ENCODE measurements around the gene APMAP.

DNA sequence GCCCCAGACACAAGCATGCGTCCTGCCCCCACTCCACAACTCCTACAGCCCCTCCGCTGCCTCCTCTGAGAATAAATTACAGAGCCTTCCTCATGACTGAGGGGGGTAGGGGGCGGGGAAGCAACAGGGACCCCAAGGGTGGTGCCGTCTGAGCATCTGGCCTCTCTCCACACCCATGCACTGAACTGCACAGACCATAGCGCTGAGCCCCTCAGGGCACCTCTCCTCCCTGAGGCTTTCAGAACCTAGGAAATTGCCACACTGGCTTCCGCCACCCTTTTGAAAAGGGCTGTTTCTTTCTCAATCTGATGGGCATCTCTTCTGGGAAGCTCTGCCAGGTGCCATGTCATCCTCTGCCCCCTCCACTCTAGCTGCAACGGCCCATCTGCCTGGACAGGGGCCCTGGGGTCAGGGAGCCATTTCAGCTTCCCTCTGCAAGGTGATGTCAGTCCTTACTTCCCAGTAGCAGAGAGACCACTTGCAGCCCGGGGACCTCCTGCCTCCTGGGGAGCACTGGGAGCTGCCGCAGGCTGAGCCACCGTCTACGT lies 40.9 kb downstream of the APMAP start:
- TF ChIP-seq POLR2A (IDR thresholded peaks at IDR 0.05): no peak
- TF ChIP-seq, protein P1, sequence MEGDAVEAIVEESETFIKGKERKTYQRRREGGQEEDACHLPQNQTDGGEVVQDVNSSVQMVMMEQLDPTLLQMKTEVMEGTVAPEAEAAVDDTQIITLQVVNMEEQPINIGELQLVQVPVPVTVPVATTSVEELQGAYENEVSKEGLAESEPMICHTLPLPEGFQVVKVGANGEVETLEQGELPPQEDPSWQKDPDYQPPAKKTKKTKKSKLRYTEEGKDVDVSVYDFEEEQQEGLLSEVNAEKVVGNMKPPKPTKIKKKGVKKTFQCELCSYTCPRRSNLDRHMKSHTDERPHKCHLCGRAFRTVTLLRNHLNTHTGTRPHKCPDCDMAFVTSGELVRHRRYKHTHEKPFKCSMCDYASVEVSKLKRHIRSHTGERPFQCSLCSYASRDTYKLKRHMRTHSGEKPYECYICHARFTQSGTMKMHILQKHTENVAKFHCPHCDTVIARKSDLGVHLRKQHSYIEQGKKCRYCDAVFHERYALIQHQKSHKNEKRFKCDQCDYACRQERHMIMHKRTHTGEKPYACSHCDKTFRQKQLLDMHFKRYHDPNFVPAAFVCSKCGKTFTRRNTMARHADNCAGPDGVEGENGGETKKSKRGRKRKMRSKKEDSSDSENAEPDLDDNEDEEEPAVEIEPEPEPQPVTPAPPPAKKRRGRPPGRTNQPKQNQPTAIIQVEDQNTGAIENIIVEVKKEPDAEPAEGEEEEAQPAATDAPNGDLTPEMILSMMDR (IDR thresholded peaks at IDR 0.05): no peak

All from ovary (tissue), 3 donors.